H1 (cell line): ENCODE measurements around the gene TRIL. TPM values are rescaled to one million over a fixed set of nuclear protein-coding genes. Genes with fewer than 3 reads are reported as not detected.

Source experiments
- CTCF ChIA-PET: fragments of 300-600 bp; sonication (Branson Sonifier 250); formaldehyde crosslinking; loops from one replicate; lab custom pipeline; 2021; ENCODE audit not compliant: partially characterized antibody; lab: Charles Lee
- POLR2A ChIA-PET: fragments of 300-600 bp; sonication (Branson Sonifier 250); formaldehyde crosslinking; loops from one replicate; lab custom pipeline; 2021; ENCODE audit warnings: inconsistent platforms; ENCODE audit not compliant: partially characterized antibody; lab: Charles Lee
- DNase-seq, 2 experiments: peaks; one replicate each; pipeline versions ENCODE4 v3.0.0 to v3.0.0-alpha.2; 2010 to 2022; ENCODE audit warnings: low spot score in 2 of 2, low read depth in 1 of 2, mixed read lengths in 1 of 2
- FAIRE-seq: peaks from 2 replicates; lab custom pipeline; 2011; peaks lifted over from hg19 to GRCh38; lab: Jason Lieb, UNC
- H2AFZ ChIP-seq: 2 replicates; pipeline ENCODE4 v1.8.1; 2012; ENCODE audit warnings: low read length, inconsistent platforms
- H2AK5ac ChIP-seq: 2 replicates; pipeline ENCODE4 v1.6.1; 2013; ENCODE audit warnings: low read depth, low read length
- H2BK120ac ChIP-seq: replicated peaks from 2 replicates; pipeline ENCODE3; 2013; ENCODE audit warnings: low read depth, low read length, inconsistent platforms
- H2BK12ac ChIP-seq: 2 replicates; pipeline ENCODE4 v1.6.1; 2013; ENCODE audit warnings: low read depth, low read length
- H2BK15ac ChIP-seq: 2 replicates; pipeline ENCODE4 v1.6.1; 2013; ENCODE audit warnings: low read length
- H2BK20ac ChIP-seq: 2 replicates; pipeline ENCODE4 v1.6.1; 2013; ENCODE audit warnings: low read length
- H2BK5ac ChIP-seq: 2 replicates; pipeline ENCODE4 v1.6.1; 2013; ENCODE audit warnings: low read depth, low read length
- H3K14ac ChIP-seq: 2 replicates; pipeline ENCODE4 v1.6.1; 2013; ENCODE audit warnings: inconsistent platforms; ENCODE audit not compliant: insufficient read length
- H3K18ac ChIP-seq: 2 replicates; pipeline ENCODE4 v1.6.1; 2013; ENCODE audit warnings: low read length; ENCODE audit errors: extremely low read depth
- H3K23ac ChIP-seq: 2 replicates; pipeline ENCODE4 v1.6.1; 2013; ENCODE audit warnings: inconsistent platforms; ENCODE audit not compliant: insufficient read length
- H3K23me2 ChIP-seq: 2 replicates; pipeline ENCODE4 v1.6.1; 2013; ENCODE audit warnings: low read depth, low read length
- H3K27ac ChIP-seq: 2 replicates; pipeline ENCODE4 v1.6.1; 2011; ENCODE audit warnings: low read depth, low read length, inconsistent platforms
- H3K27me3 ChIP-seq, 4 experiments: replicated peaks in 1 of 4; 1 replicate in 1 of 4; 2 replicates in 3 of 4; pipeline versions ENCODE4 v1.6.1 to v1.8.1; 2011 to 2013; ENCODE audit warnings: low read length in 3 of 4, mild to moderate bottlenecking in 3 of 4, inconsistent platforms in 2 of 4, mixed read lengths in 2 of 4, moderate library complexity in 1 of 4; ENCODE audit not compliant: control insufficient read depth in 3 of 4, insufficient read depth in 3 of 4; ENCODE audit errors: extremely low read depth in 1 of 4
- H3K36me3 ChIP-seq, 4 experiments: 2 replicates each; pipeline versions ENCODE4 v1.6.1 to v1.8.1; 2011 to 2013; ENCODE audit warnings: mild to moderate bottlenecking in 4 of 4, low read length in 3 of 4, moderate library complexity in 2 of 4, control low read depth in 1 of 4, inconsistent platforms in 1 of 4; ENCODE audit not compliant: insufficient read depth in 4 of 4, control insufficient read depth in 2 of 4
- H3K4ac ChIP-seq: replicated peaks from 2 replicates; pipeline ENCODE3; 2013; ENCODE audit warnings: low read length, low read depth, mixed read lengths, inconsistent platforms; ENCODE audit not compliant: insufficient read length
- H3K4me1 ChIP-seq, 4 experiments: replicated peaks in 1 of 4; 1 replicate in 1 of 4; 2 replicates in 3 of 4; pipeline versions ENCODE4 v1.6.1 to v1.8.1; 2011 to 2013; ENCODE audit warnings: low read length in 3 of 4, inconsistent platforms in 2 of 4, mixed read lengths in 1 of 4; ENCODE audit not compliant: insufficient read depth in 4 of 4, control insufficient read depth in 3 of 4
- H3K4me2 ChIP-seq, 2 experiments: 2 replicates each; pipeline versions ENCODE4 v1.6.1 to v1.8.1; 2011 to 2013; ENCODE audit warnings: low read depth in 2 of 2, low read length in 2 of 2, control low read depth in 1 of 2, inconsistent platforms in 1 of 2, mild to moderate bottlenecking in 1 of 2; ENCODE audit not compliant: insufficient read depth in 1 of 2
- H3K4me3 ChIP-seq, 4 experiments: fragments of 200-600, 300-600 bp in 1 of 4; sonication (generic), shearing (Covaris generic), sonication (Bioruptor Twin) in 1 of 4; 2 replicates each; pipeline versions ENCODE4 v1.5.1 to v1.8.1; 2011 to 2016; ENCODE audit warnings: low read length in 4 of 4, low read depth in 3 of 4, control low read depth in 2 of 4, inconsistent platforms in 2 of 4, mild to moderate bottlenecking in 2 of 4, mixed read lengths in 1 of 4, moderate library complexity in 1 of 4; ENCODE audit not compliant: insufficient read depth in 2 of 4; ENCODE audit errors: extremely low read depth in 1 of 4
- H3K56ac ChIP-seq: replicated peaks from 2 replicates; pipeline ENCODE3; 2013; ENCODE audit warnings: low read depth, mild to moderate bottlenecking, mixed read lengths, low read length, inconsistent platforms; ENCODE audit not compliant: insufficient read length
- H3K79me1 ChIP-seq: 2 replicates; pipeline ENCODE4 v1.6.1; 2013; ENCODE audit warnings: low read depth, low read length, control low read depth
- H3K79me2 ChIP-seq, 2 experiments: 2 replicates each; pipeline versions ENCODE4 v1.6.1 to v1.8.1; 2012 to 2013; ENCODE audit warnings: low read length in 2 of 2, mild to moderate bottlenecking in 2 of 2, inconsistent platforms in 1 of 2; ENCODE audit not compliant: insufficient read depth in 2 of 2, control insufficient read depth in 1 of 2
- H3K9ac ChIP-seq, 4 experiments: replicated peaks in 1 of 4; 1 replicate in 1 of 4; 2 replicates in 3 of 4; pipeline versions ENCODE4 v1.6.1 to v1.8.1; 2011 to 2013; ENCODE audit warnings: low read depth in 3 of 4, low read length in 3 of 4, control low read depth in 2 of 4, mild to moderate bottlenecking in 2 of 4, moderate library complexity in 2 of 4, inconsistent platforms in 1 of 4; ENCODE audit errors: extremely low read depth in 1 of 4
- H3K9me3 ChIP-seq, 2 experiments: 2 replicates each; pipeline versions ENCODE4 v1.6.1 to v1.8.1; 2012 to 2013; ENCODE audit warnings: mild to moderate bottlenecking in 2 of 2, moderate library complexity in 2 of 2, control low read depth in 1 of 2, inconsistent platforms in 1 of 2, low read depth in 1 of 2, low read length in 1 of 2, mixed read lengths in 1 of 2; ENCODE audit not compliant: insufficient read depth in 2 of 2
- H4K20me1 ChIP-seq, 2 experiments: replicated peaks in 1 of 2; 2 replicates each; pipeline versions ENCODE3 to v1.8.1; 2011 to 2013; ENCODE audit warnings: inconsistent platforms in 2 of 2, low read length in 2 of 2, mild to moderate bottlenecking in 1 of 2; ENCODE audit not compliant: insufficient read depth in 2 of 2, control insufficient read depth in 1 of 2
- H4K5ac ChIP-seq: 2 replicates; pipeline ENCODE4 v1.6.1; 2013; ENCODE audit warnings: low read length, low read depth, mixed read lengths, inconsistent platforms; ENCODE audit not compliant: insufficient read length
- H4K8ac ChIP-seq: 2 replicates; pipeline ENCODE4 v1.8.0; 2013; ENCODE audit warnings: mild to moderate bottlenecking, moderate library complexity, low read length, inconsistent platforms; ENCODE audit not compliant: insufficient read depth; ENCODE audit errors: extremely low read depth
- H4K91ac ChIP-seq: replicated peaks from 2 replicates; pipeline ENCODE3; 2013; ENCODE audit warnings: low read length, mixed read lengths, inconsistent platforms; ENCODE audit not compliant: insufficient read length
- EP300 ChIP-seq, 2 experiments: IDR thresholded peaks; 1 replicate in 1 of 2; 2 replicates in 1 of 2; pipeline ENCODE4 v1.6.1; 2011 to 2012; ENCODE audit warnings: low read depth in 2 of 2, low read length in 2 of 2, mild to moderate bottlenecking in 2 of 2, borderline replicate concordance in 1 of 2, inconsistent platforms in 1 of 2, moderate library complexity in 1 of 2
- HDAC2 ChIP-seq, 2 experiments: fragments of 300-600 bp in 1 of 2; sonication (generic) in 1 of 2; IDR thresholded peaks; 2 replicates each; pipeline ENCODE4 v1.6.1; 2011 to 2012; ENCODE audit warnings: low read depth in 2 of 2, low read length in 2 of 2, mild to moderate bottlenecking in 2 of 2, moderate library complexity in 2 of 2, borderline replicate concordance in 1 of 2, inconsistent platforms in 1 of 2
- JUN ChIP-seq: IDR thresholded peaks from 2 replicates; pipeline ENCODE4 v1.6.1; 2011; ENCODE audit warnings: low read depth, mild to moderate bottlenecking, improper control_type of control experiment, low read length
- KDM1A ChIP-seq: fragments of 200-600, 300-600 bp; sonication (generic); IDR thresholded peaks from 2 replicates; pipeline ENCODE4 v1.7.1; 2016; ENCODE audit warnings: mild to moderate bottlenecking, low read length, borderline replicate concordance
- KDM4A ChIP-seq: IDR thresholded peaks from one replicate; pipeline ENCODE4 v1.7.1; 2012; ENCODE audit warnings: low read depth, mild to moderate bottlenecking, moderate library complexity, low read length, inconsistent platforms; ENCODE audit not compliant: severe bottlenecking
- RAD21 ChIP-seq, 2 experiments: IDR thresholded peaks in 1 of 2; conservative IDR thresholded peaks in 1 of 2; 2 replicates each; pipeline ENCODE4 v1.6.1; 2011; ENCODE audit warnings: low read depth in 2 of 2, low read length in 2 of 2, improper control_type of control experiment in 1 of 2, inconsistent platforms in 1 of 2, mild to moderate bottlenecking in 1 of 2, moderate library complexity in 1 of 2
- WGBS, 2 experiments: shearing (Covaris generic) in 1 of 2; methylation state at CpG; one replicate each; pipeline versions ENCODE4 v1.1.6 to v1.1.7; 2013 to 2015; ENCODE audit warnings: low lambda C conversion rate in 2 of 2, mixed read lengths in 2 of 2, inconsistent platforms in 1 of 2, low coverage in 1 of 2, missing lambda C conversion rate in 1 of 2; ENCODE audit not compliant: insufficient replicate concordance in 2 of 2, insufficient coverage in 1 of 2, insufficient read length in 1 of 2; ENCODE audit errors: extremely low coverage in 1 of 2, missing lambda C conversion rate in 1 of 2; 5-methylcytosine and 5-hydroxymethylcytosine counted together
- polyA plus RNA-seq, 7 experiments: library from polyadenylated mRNA; depleted of rRNA in 3 of 7; stranded (reverse) in 5 of 7; unstranded in 2 of 7; fragments of >200 nt in 5 of 7; fragments of 200-250 nt in 2 of 7; gene quantifications; 1 replicate in 5 of 7; 2 replicates in 1 of 7; 4 replicates in 1 of 7; pipeline versions ENCODE4 v1.2.1 to v1.2.3, GENCODE V29; 2011 to 2013; ENCODE audit warnings: missing spikeins in 2 of 7, mixed read lengths in 2 of 7
- total RNA-seq: library from RNA; stranded (reverse); fragmentation: NEBNext Ultra II Directional; extraction: Animal tissue kit (Norgen Biotek cat#: 25700); gene quantifications from 2 replicates; pipeline ENCODE4 v1.2.1, GENCODE V29; 2021

TRIL gene
- total and polyA plus RNA-seq, 2 of the 8 experiments (the other 6 are each of a cell fraction or from before 2014, with no cell fraction given): 3.9 to 5.5 TPM

- Histone ChIP-seq H3K36me3 (no peaks in the 10 kb centered on the region), H3K4ac (no peak overlapping the region), H4K91ac (no peak overlapping the region), H3K79me1 (no peaks in the 10 kb centered on the region), H3K9me3 (no peaks in the 10 kb centered on the region), H2BK20ac (no peak overlapping the region), H2AK5ac (no peak overlapping the region), H3K4me3 (no peak overlapping the region), H2BK120ac (no peak overlapping the region), H3K4me1 (peaks cover 5 to 14% (median 11%) of the 10 kb centered on the region in 4 experiments), H2BK5ac (no peak overlapping the region), H3K79me2 (no peaks in the 10 kb centered on the region), H3K23me2 (no peaks in the 10 kb centered on the region), H3K23ac (no peak overlapping the region), H3K18ac (no peak overlapping the region), H4K20me1 (no peaks in the 10 kb centered on the region), H2AFZ (no peak overlapping the region), H3K56ac (no peak overlapping the region), H3K14ac (no peak overlapping the region), H4K5ac (no peak overlapping the region), H3K27me3 (no peaks in the 10 kb centered on the region), H3K4me2 (no peak overlapping the region), H2BK15ac (no peak overlapping the region), H3K27ac (no peak overlapping the region), H2BK12ac (no peak overlapping the region; the same call in 1 of the 2 replicates), H3K9ac (no peak overlapping the region), H4K8ac (no peak overlapping the region)
- WGBS, 2 experiments: 86% methylated on average over 4 of the region's 4 CpGs; no CpG with 5 or more reads in 1 of the 2 experiments
- no peak for FAIRE-seq
- ChIA-PET POLR2A (no interaction called here), CTCF (interaction anchor here (0.7 to 10.0 kb wide), 7 partner anchors 19 to 133 kb away, joined by 3 to 59 read pairs (median 4); partner anchors contain the start of gene TRIL)
- no peak for DNase-seq
- TF ChIP-seq JUN (no peak), EP300 (IDR thresholded peaks at IDR 0.05; ENCODE audit: borderline replicate concordance in 1 of 2, low read depth in 2 of 2, low read length in 2 of 2) (no peak), RAD21 (IDR thresholded peaks at IDR 0.05 in 1 of 2, conservative IDR thresholded peaks at IDR 0.05 in 1 of 2; ENCODE audit: low read depth in 2 of 2, low read length in 2 of 2) (no peak), HDAC2 (IDR thresholded peaks at IDR 0.05; ENCODE audit: borderline replicate concordance in 1 of 2, low read depth in 2 of 2, low read length in 2 of 2) (no peak), KDM4A (no peak), KDM1A (no peak)
Observed at GRCh38 chr7:28983396-28984190, 25.5 kb upstream of the TRIL start.
